H9 (cell line): ENCODE results near the gene ELOVL6. TPM values are rescaled to one million over a fixed set of nuclear protein-coding genes. Genes with fewer than 3 reads are reported as not detected.
A peak's percentile ranks its signal among the peaks of the same experiment; 100 is the strongest.

Experiments used
- DNase-seq: peaks from one replicate; pipeline ENCODE4 v3.0.0-alpha.2; 2017
- H2AFZ ChIP-seq: one replicate; pipeline ENCODE4 v1.6.1; 2013; ENCODE audit warnings: mild to moderate bottlenecking, low read length, control low read depth, moderate library complexity
- H2AK5ac ChIP-seq: 2 replicates; pipeline ENCODE4 v1.6.1; 2013; ENCODE audit warnings: low read length, control low read depth, mixed read lengths; ENCODE audit not compliant: insufficient read length
- H2BK120ac ChIP-seq: one replicate; pipeline ENCODE4 v1.6.1; 2013; ENCODE audit warnings: low read depth, mild to moderate bottlenecking, low read length, control low read depth, inconsistent platforms; ENCODE audit not compliant: poor library complexity, severe bottlenecking
- H2BK12ac ChIP-seq: 2 replicates; pipeline ENCODE4 v1.6.1; 2013; ENCODE audit warnings: low read length, control low read depth, mixed read lengths, low read depth; ENCODE audit not compliant: insufficient read length
- H2BK15ac ChIP-seq: 2 replicates; pipeline ENCODE4 v1.6.1; 2013; ENCODE audit warnings: low read depth, low read length, control low read depth
- H2BK20ac ChIP-seq: one replicate; pipeline ENCODE4 v1.6.1; 2013; ENCODE audit warnings: low read depth, mild to moderate bottlenecking, low read length, control low read depth, inconsistent platforms; ENCODE audit not compliant: poor library complexity, severe bottlenecking
- H2BK5ac ChIP-seq: 2 replicates; pipeline ENCODE4 v1.6.1; 2013; ENCODE audit warnings: low read length, control low read depth, mixed read lengths; ENCODE audit not compliant: insufficient read length
- H3K14ac ChIP-seq: 2 replicates; pipeline ENCODE4 v1.6.1; 2013; ENCODE audit warnings: low read length, control low read depth; ENCODE audit not compliant: insufficient read depth
- H3K18ac ChIP-seq: 2 replicates; pipeline ENCODE4 v1.6.1; 2013; ENCODE audit warnings: low read depth, mild to moderate bottlenecking, mixed read lengths, low read length, control low read depth; ENCODE audit not compliant: insufficient read length
- H3K23ac ChIP-seq: 2 replicates; pipeline ENCODE4 v1.6.1; 2013; ENCODE audit warnings: low read length, control low read depth, mixed read lengths, low read depth; ENCODE audit not compliant: insufficient read length
- H3K23me2 ChIP-seq: 2 replicates; pipeline ENCODE4 v1.6.1; 2013; ENCODE audit warnings: low read depth, mild to moderate bottlenecking, mixed read lengths, low read length, control low read depth; ENCODE audit not compliant: insufficient read length, poor library complexity, severe bottlenecking
- H3K27ac ChIP-seq: 2 replicates; pipeline ENCODE4 v1.5.1; 2013; ENCODE audit warnings: low read length, control low read depth, mixed read lengths, low read depth; ENCODE audit not compliant: insufficient read length
- H3K27me3 ChIP-seq: 2 replicates; pipeline ENCODE4 v1.6.1; 2013; ENCODE audit warnings: low read length, control low read depth, inconsistent platforms; ENCODE audit not compliant: insufficient read depth
- H3K4ac ChIP-seq: 2 replicates; pipeline ENCODE4 v1.6.1; 2013; ENCODE audit warnings: low read depth, mild to moderate bottlenecking, control low read depth, inconsistent platforms, low read length, moderate library complexity
- H3K4me1 ChIP-seq: 2 replicates; pipeline ENCODE4 v1.6.1; 2013; ENCODE audit warnings: low read length, control low read depth, inconsistent platforms; ENCODE audit not compliant: insufficient read depth
- H3K4me2 ChIP-seq: 2 replicates; pipeline ENCODE4 v1.6.1; 2013; ENCODE audit warnings: low read length, control low read depth, mixed read lengths; ENCODE audit not compliant: insufficient read length, insufficient read depth
- H3K56ac ChIP-seq: 2 replicates; pipeline ENCODE4 v1.6.1; 2013; ENCODE audit warnings: low read depth, mild to moderate bottlenecking, mixed read lengths, low read length, control low read depth; ENCODE audit not compliant: insufficient read length
- H3K79me1 ChIP-seq: 2 replicates; pipeline ENCODE4 v1.6.1; 2013; ENCODE audit warnings: low read depth, mild to moderate bottlenecking, moderate library complexity, low read length, control low read depth, inconsistent platforms; ENCODE audit not compliant: insufficient read depth, poor library complexity, severe bottlenecking
- H3K79me2 ChIP-seq: 2 replicates; pipeline ENCODE4 v1.6.1; 2013; ENCODE audit warnings: low read length, control low read depth, inconsistent platforms; ENCODE audit not compliant: insufficient read depth
- H3K9ac ChIP-seq: 2 replicates; pipeline ENCODE4 v1.6.1; 2013; ENCODE audit warnings: low read length, control low read depth, mixed read lengths; ENCODE audit not compliant: insufficient read length; ENCODE audit errors: extremely low read depth
- H3K9me3 ChIP-seq: one replicate; pipeline ENCODE4 v1.6.1; 2013; ENCODE audit warnings: low read depth, low read length, inconsistent platforms; ENCODE audit not compliant: control insufficient read depth
- H3T11ph ChIP-seq: one replicate; pipeline ENCODE4 v1.6.1; 2013; ENCODE audit warnings: mild to moderate bottlenecking, low read length, control low read depth, inconsistent platforms
- H4K20me1 ChIP-seq: one replicate; pipeline ENCODE4 v1.6.1; 2013; ENCODE audit not compliant: control insufficient read depth, insufficient read length, insufficient read depth
- H4K5ac ChIP-seq: 2 replicates; pipeline ENCODE4 v1.6.1; 2013; ENCODE audit warnings: low read depth, mild to moderate bottlenecking, mixed read lengths, low read length, control low read depth; ENCODE audit not compliant: insufficient read length
- H4K8ac ChIP-seq: replicated peaks from 2 replicates; pipeline ENCODE4 v1.6.1; 2013; ENCODE audit warnings: low read length, control low read depth, mixed read lengths, low read depth; ENCODE audit not compliant: insufficient read length
- H4K91ac ChIP-seq: 2 replicates; pipeline ENCODE4 v1.6.1; 2013; ENCODE audit warnings: low read depth, mild to moderate bottlenecking, moderate library complexity, mixed read lengths, low read length, control low read depth; ENCODE audit not compliant: insufficient read length
- H3K27ac Mint-ChIP-seq, 3 experiments: 2 replicates in 2 of 3; 3 replicates in 1 of 3; pipeline ENCODE4 v1.8.0; 2020 to 2021; ENCODE audit warnings: mixed read lengths in 3 of 3, mild to moderate bottlenecking in 1 of 3, moderate library complexity in 1 of 3
- H3K27me3 Mint-ChIP-seq: 2 replicates; pipeline ENCODE4 v1.8.0; 2021; ENCODE audit warnings: low read depth, mild to moderate bottlenecking, moderate library complexity, mixed read lengths
- H3K36me3 Mint-ChIP-seq, 3 experiments: 2 replicates in 2 of 3; 3 replicates in 1 of 3; pipeline ENCODE4 v1.8.0; 2020 to 2021; ENCODE audit warnings: low read depth in 3 of 3, mixed read lengths in 3 of 3; ENCODE audit not compliant: insufficient read depth in 1 of 3
- H3K4me1 Mint-ChIP-seq, 2 experiments: 2 replicates each; pipeline ENCODE4 v1.8.0; 2020; ENCODE audit warnings: mixed read lengths in 2 of 2
- H3K4me3 Mint-ChIP-seq, 2 experiments: 2 replicates in 1 of 2; 3 replicates in 1 of 2; pipeline ENCODE4 v1.8.0; 2020 to 2021; ENCODE audit warnings: mild to moderate bottlenecking in 2 of 2, mixed read lengths in 2 of 2, moderate library complexity in 1 of 2
- H3K9me3 Mint-ChIP-seq, 2 experiments: 2 replicates in 1 of 2; 3 replicates in 1 of 2; pipeline ENCODE4 v1.8.0; 2020; ENCODE audit warnings: mild to moderate bottlenecking in 2 of 2, mixed read lengths in 2 of 2, moderate library complexity in 1 of 2
- WGBS: extraction: QIAGEN DNeasy Blood & Tissue Kit; methylation state at CpG from one replicate; pipeline ENCODE4 v1.1.7; 2013; ENCODE audit warnings: missing lambda C conversion rate, low lambda C conversion rate, mixed read lengths; ENCODE audit not compliant: insufficient read length; ENCODE audit errors: extremely low coverage; 5-methylcytosine and 5-hydroxymethylcytosine counted together
- total RNA-seq: library from RNA; stranded (reverse); gene quantifications from 2 replicates; pipeline ENCODE4 v1.2.1, GENCODE V29; 2021
- TF ChIP-seq, protein P1 (sequence below): fragments of 200-600 bp; sonication (generic); conservative IDR thresholded peaks from 3 replicates; pipeline ENCODE4 v1.8.0; 2021; ENCODE audit warnings: antibody characterized with exemption, mild to moderate bottlenecking

Gene ELOVL6
- total RNA-seq, 1 experiment from 2014 or later = 64.6 TPM

DNA sequence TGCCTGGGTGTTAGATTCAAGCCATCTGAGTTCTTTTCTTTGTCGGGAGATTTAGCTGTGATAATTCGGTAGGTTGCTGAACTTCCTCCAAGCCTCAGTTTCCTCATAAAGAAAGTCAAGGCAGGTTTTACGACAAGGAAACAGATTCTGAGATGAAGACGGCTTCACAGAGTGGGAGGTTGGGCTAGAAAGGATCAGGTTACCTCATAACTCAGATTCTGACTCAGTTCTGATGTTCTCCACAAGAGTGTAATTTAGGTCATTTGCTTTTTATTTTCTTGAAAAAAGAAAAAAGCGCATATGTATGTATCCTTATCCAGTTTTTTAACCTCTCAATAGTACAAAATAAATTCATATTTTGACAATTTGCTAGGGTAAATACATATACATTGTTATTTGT lies 47.2 kb upstream of the ELOVL6 start:
- H4K8ac ChIP-seq = no peak overlapping the region
- no peak overlapping the region for H4K5ac ChIP-seq
- no peak overlapping the region for H2BK12ac ChIP-seq
- no peaks in the 10 kb centered on the region for H4K20me1 ChIP-seq
- H2AFZ ChIP-seq = peak overlapping the region; percentile 85
- H3K23ac ChIP-seq = no peak overlapping the region
- H4K91ac ChIP-seq = no peak overlapping the region
- H2BK120ac ChIP-seq = no peak overlapping the region
- no peak overlapping the region for H3K4me2 ChIP-seq
- H2BK15ac ChIP-seq = no peak overlapping the region
- H2AK5ac ChIP-seq = no peak overlapping the region
- no peaks in the 10 kb centered on the region for H3K27me3 Mint-ChIP-seq
- H3T11ph ChIP-seq = no peak overlapping the region
- no peak overlapping the region for H3K27ac ChIP-seq
- H3K4me1 ChIP-seq = no peaks in the 10 kb centered on the region
- no peaks in the 10 kb centered on the region for H3K23me2 ChIP-seq
- H3K14ac ChIP-seq = no peak overlapping the region
- H3K4me3 Mint-ChIP-seq = no peak overlapping the region
- no peaks in the 10 kb centered on the region for H3K79me1 ChIP-seq
- no peak overlapping the region for H2BK5ac ChIP-seq
- no peak overlapping the region for H3K27ac Mint-ChIP-seq
- DNase-seq = no peak
- H2BK20ac ChIP-seq = no peak overlapping the region
- H3K4ac ChIP-seq = no peak overlapping the region
- no peaks in the 10 kb centered on the region for H3K9me3 ChIP-seq
- H3K4me1 Mint-ChIP-seq = peaks cover 4 to 10% of the 10 kb centered on the region in 2 experiments; a peak in 3 of 4 replicates
- H3K79me2 ChIP-seq = no peaks in the 10 kb centered on the region
- TF ChIP-seq, protein P1, sequence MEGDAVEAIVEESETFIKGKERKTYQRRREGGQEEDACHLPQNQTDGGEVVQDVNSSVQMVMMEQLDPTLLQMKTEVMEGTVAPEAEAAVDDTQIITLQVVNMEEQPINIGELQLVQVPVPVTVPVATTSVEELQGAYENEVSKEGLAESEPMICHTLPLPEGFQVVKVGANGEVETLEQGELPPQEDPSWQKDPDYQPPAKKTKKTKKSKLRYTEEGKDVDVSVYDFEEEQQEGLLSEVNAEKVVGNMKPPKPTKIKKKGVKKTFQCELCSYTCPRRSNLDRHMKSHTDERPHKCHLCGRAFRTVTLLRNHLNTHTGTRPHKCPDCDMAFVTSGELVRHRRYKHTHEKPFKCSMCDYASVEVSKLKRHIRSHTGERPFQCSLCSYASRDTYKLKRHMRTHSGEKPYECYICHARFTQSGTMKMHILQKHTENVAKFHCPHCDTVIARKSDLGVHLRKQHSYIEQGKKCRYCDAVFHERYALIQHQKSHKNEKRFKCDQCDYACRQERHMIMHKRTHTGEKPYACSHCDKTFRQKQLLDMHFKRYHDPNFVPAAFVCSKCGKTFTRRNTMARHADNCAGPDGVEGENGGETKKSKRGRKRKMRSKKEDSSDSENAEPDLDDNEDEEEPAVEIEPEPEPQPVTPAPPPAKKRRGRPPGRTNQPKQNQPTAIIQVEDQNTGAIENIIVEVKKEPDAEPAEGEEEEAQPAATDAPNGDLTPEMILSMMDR = no peak
- no peak overlapping the region for H3K9ac ChIP-seq
- no peaks in the 10 kb centered on the region for H3K36me3 Mint-ChIP-seq
- no peak overlapping the region for H3K56ac ChIP-seq
- H3K9me3 Mint-ChIP-seq = no peaks in the 10 kb centered on the region
- H3K18ac ChIP-seq = no peak overlapping the region
- no peaks in the 10 kb centered on the region for H3K27me3 ChIP-seq
- no CpG with 5 or more reads among the region's 5 CpGs for WGBS
